KMS-11 (cell line): ENCODE results near the gene ZNF318.

Experiments used
- H2AFZ ChIP-seq: fragments of 200-600 bp; sonication (generic); 2 replicates; pipeline ENCODE4 v1.6.1; 2016; ENCODE audit warnings: antibody characterized with exemption, mixed run types, low read depth
- H3K27ac ChIP-seq: fragments of 200-600 bp; sonication (generic); 2 replicates; pipeline ENCODE4 v1.6.1; 2016; ENCODE audit warnings: mild to moderate bottlenecking, mixed run types
- H3K27me3 ChIP-seq: fragments of 200-600 bp; sonication (generic); 2 replicates; pipeline ENCODE4 v1.6.1; 2017; ENCODE audit warnings: mild to moderate bottlenecking, low read depth, mixed run types, moderate library complexity; ENCODE audit not compliant: insufficient read depth
- H3K36me3 ChIP-seq: fragments of 200-600 bp; sonication (generic); 2 replicates; pipeline ENCODE4 v1.6.1; 2017; ENCODE audit warnings: mild to moderate bottlenecking, mixed run types; ENCODE audit not compliant: insufficient read depth
- H3K4me1 ChIP-seq: fragments of 200-600 bp; sonication (generic); 2 replicates; pipeline ENCODE4 v1.6.1; 2016; ENCODE audit warnings: mild to moderate bottlenecking, low read depth, mixed run types; ENCODE audit not compliant: poor library complexity, severe bottlenecking
- H3K4me2 ChIP-seq: fragments of 200-600 bp; sonication (generic); 2 replicates; pipeline ENCODE4 v1.7.0; 2016; ENCODE audit warnings: mild to moderate bottlenecking, mixed run types
- H3K4me3 ChIP-seq: fragments of 200-600 bp; sonication (generic); IDR thresholded peaks from 2 replicates; pipeline ENCODE4 v1.6.1; 2017; ENCODE audit warnings: low read depth, low read length, mixed read lengths; ENCODE audit not compliant: insufficient read depth
- H3K79me2 ChIP-seq: fragments of 200-600 bp; sonication (generic); 2 replicates; pipeline ENCODE4 v1.6.1; 2016; ENCODE audit warnings: low read depth, mixed run types; ENCODE audit not compliant: insufficient read depth
- H3K9ac ChIP-seq: fragments of 200-600 bp; sonication (generic); 2 replicates; pipeline ENCODE4 v1.6.1; 2016; ENCODE audit warnings: mild to moderate bottlenecking, mixed run types
- H4K20me1 ChIP-seq: fragments of 200-600 bp; sonication (generic); 2 replicates; pipeline ENCODE4 v1.6.1; 2016; ENCODE audit warnings: mild to moderate bottlenecking, mixed run types; ENCODE audit not compliant: insufficient read depth
- TF ChIP-seq, protein P1 (sequence below): fragments of 200-600 bp; sonication (generic); conservative IDR thresholded peaks from 2 replicates; pipeline ENCODE4 v1.6.1; 2017; ENCODE audit warnings: low read depth, mild to moderate bottlenecking, antibody characterized with exemption, low read length, moderate library complexity, mixed read lengths

The ZNF318 gene

DNA sequence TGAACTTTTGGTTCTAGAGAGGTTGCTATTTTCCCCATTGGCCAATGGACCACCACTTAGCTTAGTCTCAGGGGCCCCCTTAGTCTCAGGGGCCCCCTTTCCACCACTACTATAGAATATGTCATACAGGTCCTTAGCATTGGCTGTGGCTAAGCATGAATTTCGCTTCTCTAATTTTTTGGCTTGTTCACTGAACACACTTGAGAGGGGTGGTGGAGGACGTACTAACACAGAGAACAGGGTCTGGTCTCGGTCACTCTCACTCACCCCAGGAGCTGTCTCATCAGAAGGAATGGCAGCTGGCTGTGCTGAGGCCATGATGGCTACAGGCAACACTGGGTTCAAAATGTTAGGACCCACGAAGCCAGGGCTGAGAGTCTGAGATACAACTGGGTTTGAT is 30.3 kb downstream of the ZNF318 start:
- H3K79me2 ChIP-seq: no peaks in the 10 kb centered on the region
- TF ChIP-seq, protein P1, sequence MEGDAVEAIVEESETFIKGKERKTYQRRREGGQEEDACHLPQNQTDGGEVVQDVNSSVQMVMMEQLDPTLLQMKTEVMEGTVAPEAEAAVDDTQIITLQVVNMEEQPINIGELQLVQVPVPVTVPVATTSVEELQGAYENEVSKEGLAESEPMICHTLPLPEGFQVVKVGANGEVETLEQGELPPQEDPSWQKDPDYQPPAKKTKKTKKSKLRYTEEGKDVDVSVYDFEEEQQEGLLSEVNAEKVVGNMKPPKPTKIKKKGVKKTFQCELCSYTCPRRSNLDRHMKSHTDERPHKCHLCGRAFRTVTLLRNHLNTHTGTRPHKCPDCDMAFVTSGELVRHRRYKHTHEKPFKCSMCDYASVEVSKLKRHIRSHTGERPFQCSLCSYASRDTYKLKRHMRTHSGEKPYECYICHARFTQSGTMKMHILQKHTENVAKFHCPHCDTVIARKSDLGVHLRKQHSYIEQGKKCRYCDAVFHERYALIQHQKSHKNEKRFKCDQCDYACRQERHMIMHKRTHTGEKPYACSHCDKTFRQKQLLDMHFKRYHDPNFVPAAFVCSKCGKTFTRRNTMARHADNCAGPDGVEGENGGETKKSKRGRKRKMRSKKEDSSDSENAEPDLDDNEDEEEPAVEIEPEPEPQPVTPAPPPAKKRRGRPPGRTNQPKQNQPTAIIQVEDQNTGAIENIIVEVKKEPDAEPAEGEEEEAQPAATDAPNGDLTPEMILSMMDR: no peak
- H3K27me3 ChIP-seq: no peaks in the 10 kb centered on the region
- H2AFZ ChIP-seq: no peak overlapping the region
- H3K27ac ChIP-seq: no peak overlapping the region
- H3K36me3 ChIP-seq: no peaks in the 10 kb centered on the region
- H4K20me1 ChIP-seq: no peaks in the 10 kb centered on the region
- no peak overlapping the region for H3K4me3 ChIP-seq
- H3K4me2 ChIP-seq: no peak overlapping the region
- no peaks in the 10 kb centered on the region for H3K4me1 ChIP-seq
- no peak overlapping the region for H3K9ac ChIP-seq

DNA sequence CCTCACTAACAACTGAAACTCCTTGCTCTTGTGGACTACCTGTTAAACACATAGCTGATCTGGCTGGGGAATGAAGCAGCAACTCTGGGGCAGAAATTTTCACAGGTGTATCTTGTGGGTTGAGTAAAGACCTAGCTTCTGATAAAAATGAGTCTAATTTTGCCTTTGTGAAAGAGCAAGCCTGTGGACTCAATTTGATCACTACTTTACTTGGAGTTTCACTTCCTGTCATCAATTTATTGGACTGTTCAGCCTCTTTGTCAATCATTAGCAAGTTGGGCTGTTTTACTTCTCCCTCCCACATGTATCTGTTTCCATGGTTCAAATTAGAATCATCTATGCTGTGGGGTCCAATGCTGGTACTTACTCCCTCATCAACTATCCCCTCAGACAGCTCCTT is 31.2 kb downstream of the ZNF318 start:
- TF ChIP-seq, protein P1: no peak

DNA sequence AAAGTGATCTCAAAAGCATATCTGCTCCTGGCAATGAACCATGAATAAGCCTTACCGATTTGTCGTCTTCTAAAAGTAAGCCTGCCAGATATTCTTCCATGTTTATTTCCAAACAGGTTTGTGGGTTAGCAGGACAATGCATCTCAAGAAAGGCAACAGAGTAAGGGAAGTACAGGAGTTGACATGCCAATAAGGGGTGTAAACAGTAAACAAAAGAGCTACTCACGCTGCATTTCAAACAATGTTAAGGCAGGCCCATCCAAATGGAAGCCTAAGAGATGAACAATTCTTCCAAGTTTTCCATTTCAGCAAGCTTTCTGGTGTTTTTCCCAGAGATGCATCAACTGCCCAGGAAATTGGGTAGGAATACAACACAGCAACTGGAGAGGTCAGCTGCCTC is 33.1 kb downstream of the ZNF318 start:
- Histone ChIP-seq H3K4me2 (no peak overlapping the region), H3K36me3 (no peaks in the 10 kb centered on the region), H3K27me3 (no peaks in the 10 kb centered on the region), H3K4me1 (no peaks in the 10 kb centered on the region), H4K20me1 (no peaks in the 10 kb centered on the region), H2AFZ (no peak overlapping the region), H3K9ac (no peak overlapping the region), H3K79me2 (no peaks in the 10 kb centered on the region), H3K27ac (no peak overlapping the region), H3K4me3 (no peak overlapping the region)
- TF ChIP-seq, protein P1: no peak

More for the DNA sequence above, 31.2 kb downstream of the ZNF318 start:
- Histone ChIP-seq H3K4me1 (no peaks in the 10 kb centered on the region), H3K27ac (no peak overlapping the region), H4K20me1 (no peaks in the 10 kb centered on the region), H3K4me2 (no peak overlapping the region), H3K9ac (no peak overlapping the region), H3K36me3 (no peaks in the 10 kb centered on the region), H3K79me2 (no peaks in the 10 kb centered on the region), H3K4me3 (no peak overlapping the region), H2AFZ (no peak overlapping the region), H3K27me3 (no peaks in the 10 kb centered on the region)

DNA sequence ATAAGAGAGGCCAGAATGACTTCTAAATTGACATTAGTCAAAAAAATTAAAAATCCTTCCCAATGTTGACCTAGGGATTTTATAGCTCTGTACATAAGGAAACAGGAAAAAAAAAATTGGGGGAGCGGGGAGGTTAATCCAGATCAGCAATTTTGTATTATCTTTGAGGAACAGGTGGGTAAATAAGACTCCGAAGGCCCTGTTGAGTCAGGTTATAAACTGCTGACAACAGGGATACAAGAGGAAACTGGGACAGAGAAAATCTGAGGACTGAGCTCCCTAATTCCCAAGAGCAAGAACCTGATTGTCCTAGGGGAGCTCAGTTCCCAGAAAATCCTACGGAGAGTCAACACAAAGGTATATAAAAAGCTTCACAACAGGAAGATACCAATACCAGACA is 34.0 kb downstream of the ZNF318 start:
- H2AFZ ChIP-seq: no peak overlapping the region
- H3K4me1 ChIP-seq: no peaks in the 10 kb centered on the region
- H3K9ac ChIP-seq: no peak overlapping the region
- H3K4me3 ChIP-seq: no peak overlapping the region
- no peaks in the 10 kb centered on the region for H3K36me3 ChIP-seq
- no peaks in the 10 kb centered on the region for H3K27me3 ChIP-seq
- no peaks in the 10 kb centered on the region for H4K20me1 ChIP-seq
- TF ChIP-seq, protein P1: no peak
- H3K27ac ChIP-seq: no peak overlapping the region
- H3K4me2 ChIP-seq: no peak overlapping the region
- no peaks in the 10 kb centered on the region for H3K79me2 ChIP-seq
